Loucy (cell line): ENCODE results near the gene PUM1.
"Not testable (repeated sequence)": the region's sequence is repeated elsewhere in the genome, so short reads cannot be mapped to it uniquely, and the experiment has no call there.

Source experiments
- H2AFZ ChIP-seq: fragments of 200-600 bp; sonication (generic); 2 replicates; pipeline ENCODE4 v1.6.0; 2016; ENCODE audit warnings: antibody characterized with exemption, mild to moderate bottlenecking, low read length, moderate library complexity
- H3F3A ChIP-seq: fragments of 200-600 bp; 2 replicates; pipeline ENCODE4 v1.6.0; 2016; ENCODE audit warnings: antibody characterized with exemption, low read depth, mild to moderate bottlenecking
- H3K27me3 ChIP-seq: fragments of 200-600 bp; sonication (generic); 2 replicates; pipeline ENCODE4 v1.6.1; 2014; ENCODE audit warnings: low read length, mild to moderate bottlenecking; ENCODE audit not compliant: insufficient read depth, poor library complexity, severe bottlenecking
- H3K36me3 ChIP-seq: fragments of 200-600 bp; sonication (generic); 2 replicates; pipeline ENCODE4 v1.6.1; 2016; ENCODE audit warnings: low read length; ENCODE audit not compliant: insufficient read depth
- H3K4me1 ChIP-seq: fragments of 200-600 bp; sonication (generic); 2 replicates; pipeline ENCODE4 v1.5.1; 2014; ENCODE audit warnings: low read length, mild to moderate bottlenecking; ENCODE audit not compliant: insufficient read depth, poor library complexity, severe bottlenecking
- H3K4me2 ChIP-seq: fragments of 200-600 bp; sonication (generic); 2 replicates; pipeline ENCODE4 v1.6.0; 2014; ENCODE audit warnings: antibody characterized with exemption, low read length, low read depth, mild to moderate bottlenecking; ENCODE audit not compliant: poor library complexity, severe bottlenecking
- H3K4me3 ChIP-seq: fragments of 200-600 bp; sonication (generic); 2 replicates; pipeline ENCODE4 v1.5.1; 2014; ENCODE audit warnings: low read length, mild to moderate bottlenecking, mixed read lengths; ENCODE audit not compliant: poor library complexity, severe bottlenecking
- H3K79me2 ChIP-seq: fragments of 200-600 bp; sonication (generic); 2 replicates; pipeline ENCODE4 v1.6.1; 2014; ENCODE audit warnings: low read length; ENCODE audit not compliant: insufficient read depth
- H3K9ac ChIP-seq: fragments of 200-600 bp; sonication (generic); 2 replicates; pipeline ENCODE4 v1.6.0; 2014; ENCODE audit warnings: mild to moderate bottlenecking, low read depth, low read length, moderate library complexity; ENCODE audit not compliant: poor library complexity, severe bottlenecking
- H3K9me2 ChIP-seq: fragments of 200-600 bp; sonication (generic); replicated peaks from 2 replicates; pipeline ENCODE4 v1.6.1; 2016; ENCODE audit warnings: low read depth, low read length, mixed read lengths
- H3K9me3 ChIP-seq: fragments of 200-600 bp; sonication (generic); 2 replicates; pipeline ENCODE4 v1.6.1; 2014; ENCODE audit warnings: mild to moderate bottlenecking, antibody characterized with exemption, low read length, low read depth; ENCODE audit not compliant: insufficient read depth
- H4K20me1 ChIP-seq: fragments of 200-600 bp; sonication (generic); 2 replicates; pipeline ENCODE4 v1.6.0; 2014; ENCODE audit warnings: antibody characterized with exemption, low read length, mild to moderate bottlenecking; ENCODE audit not compliant: insufficient read depth, poor library complexity, severe bottlenecking
- CTCF ChIP-seq: fragments of 200-600 bp; sonication (generic); conservative IDR thresholded peaks from 2 replicates; pipeline ENCODE4 v1.5.1; 2014; ENCODE audit warnings: mild to moderate bottlenecking, antibody characterized with exemption, low read length
- EZH2phosphoT487 ChIP-seq: fragments of 200-600 bp; IDR thresholded peaks from 2 replicates; pipeline ENCODE4 v1.6.1; 2018; ENCODE audit warnings: antibody characterized with exemption, mild to moderate bottlenecking, moderate library complexity, borderline replicate concordance

The PUM1 gene

GRCh38 chr1:31099293-31100032 lies 33.9 kb upstream of the PUM1 start:
- no peaks in the 10 kb centered on the region for H3K4me1 ChIP-seq

GRCh38 chr1:31095985-31096384 lies 30.5 kb upstream of the PUM1 start:
- H3K9me2 ChIP-seq = no peaks in the 10 kb centered on the region
- H3K27me3 ChIP-seq = no peaks in the 10 kb centered on the region
- H2AFZ ChIP-seq = no peak overlapping the region
- H3F3A ChIP-seq = no peaks in the 10 kb centered on the region
- no peak for TF ChIP-seq CTCF
- no peak for TF ChIP-seq EZH2phosphoT487
- no peaks in the 10 kb centered on the region for H3K79me2 ChIP-seq
- no peaks in the 10 kb centered on the region for H3K36me3 ChIP-seq
- H3K9me3 ChIP-seq = no peaks in the 10 kb centered on the region
- H3K4me3 ChIP-seq = no peak overlapping the region
- no peaks in the 10 kb centered on the region for H3K4me1 ChIP-seq
- no peak overlapping the region for H3K9ac ChIP-seq
- H4K20me1 ChIP-seq = no peaks in the 10 kb centered on the region
- no peak overlapping the region for H3K4me2 ChIP-seq

More at GRCh38 chr1:31099293-31100032, 33.9 kb upstream of the PUM1 start:
- Histone ChIP-seq H3F3A (no peaks in the 10 kb centered on the region), H3K9me3 (no peaks in the 10 kb centered on the region), H3K4me3 (no peak overlapping the region), H3K79me2 (no peaks in the 10 kb centered on the region), H3K9ac (no peak overlapping the region), H3K27me3 (no peaks in the 10 kb centered on the region), H2AFZ (no peak overlapping the region), H3K9me2 (no peaks in the 10 kb centered on the region), H3K4me2 (no peak overlapping the region), H3K36me3 (no peaks in the 10 kb centered on the region), H4K20me1 (no peaks in the 10 kb centered on the region)
- TF ChIP-seq EZH2phosphoT487 = no peak
- TF ChIP-seq CTCF = no peak

- Histone ChIP-seq H3K9ac (no peak overlapping the region), H3K27me3 (no peaks in the 10 kb centered on the region), H3K9me3 (no peaks in the 10 kb centered on the region), H3K36me3 (no peaks in the 10 kb centered on the region), H3K79me2 (no peaks in the 10 kb centered on the region), H3K9me2 (no peaks in the 10 kb centered on the region), H3K4me3 (no peak overlapping the region), H2AFZ (no peak overlapping the region), H3K4me2 (no peak overlapping the region), H3F3A (no peaks in the 10 kb centered on the region), H3K4me1 (no peaks in the 10 kb centered on the region), H4K20me1 (no peaks in the 10 kb centered on the region)
- TF ChIP-seq CTCF (no peak), EZH2phosphoT487 (no peak)
Observed at GRCh38 chr1:31095298-31095981, 29.9 kb upstream of the PUM1 start.

- not testable (repeated sequence) for H3K4me3 ChIP-seq, H3K4me1 ChIP-seq, H4K20me1 ChIP-seq, H3K4me2 ChIP-seq, H3K79me2 ChIP-seq, H3K36me3 ChIP-seq, H2AFZ ChIP-seq, H3K9ac ChIP-seq, H3K9me3 ChIP-seq, H3K9me2 ChIP-seq, H3K27me3 ChIP-seq, H3F3A ChIP-seq
Observed at GRCh38 chr1:31088081-31088480, 22.6 kb upstream of the PUM1 start.
